ENCODE data around the gene TXNDC2.

DNA sequence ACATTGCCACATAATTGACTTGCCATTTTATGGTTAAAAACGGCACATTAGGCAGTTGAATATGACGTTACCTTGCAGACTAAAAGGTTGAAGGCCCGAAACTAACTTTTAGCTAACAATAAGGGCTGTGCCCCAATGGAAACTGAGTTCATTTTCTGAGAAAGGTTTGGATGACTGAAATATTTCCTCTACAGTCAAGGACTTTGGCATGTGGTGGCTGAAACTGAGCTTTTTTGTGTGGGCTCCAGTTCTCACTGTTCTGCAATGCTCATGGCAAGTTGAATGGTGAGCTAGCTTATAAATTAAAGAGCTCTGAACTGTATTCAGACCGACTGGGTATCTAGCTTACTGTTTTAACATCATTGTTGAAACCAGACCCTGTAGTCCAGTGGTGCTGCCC, 23.8 kb upstream of the TXNDC2 start:
- no peak for TF ChIP-seq YY1 (IDR thresholded peaks at IDR 0.05; ENCODE audit: extremely low read depth, insufficient replicate concordance, low read depth, low read length)
- TF ChIP-seq, protein P1, sequence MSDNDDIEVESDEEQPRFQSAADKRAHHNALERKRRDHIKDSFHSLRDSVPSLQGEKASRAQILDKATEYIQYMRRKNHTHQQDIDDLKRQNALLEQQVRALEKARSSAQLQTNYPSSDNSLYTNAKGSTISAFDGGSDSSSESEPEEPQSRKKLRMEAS (IDR thresholded peaks at IDR 0.05): no peak
- no peak for TF ChIP-seq ELF1 (IDR thresholded peaks at IDR 0.05; ENCODE audit: borderline replicate concordance, low read depth)
- no peak for TF ChIP-seq EZH2 (IDR thresholded peaks at IDR 0.05)
- TF ChIP-seq, protein P2, sequence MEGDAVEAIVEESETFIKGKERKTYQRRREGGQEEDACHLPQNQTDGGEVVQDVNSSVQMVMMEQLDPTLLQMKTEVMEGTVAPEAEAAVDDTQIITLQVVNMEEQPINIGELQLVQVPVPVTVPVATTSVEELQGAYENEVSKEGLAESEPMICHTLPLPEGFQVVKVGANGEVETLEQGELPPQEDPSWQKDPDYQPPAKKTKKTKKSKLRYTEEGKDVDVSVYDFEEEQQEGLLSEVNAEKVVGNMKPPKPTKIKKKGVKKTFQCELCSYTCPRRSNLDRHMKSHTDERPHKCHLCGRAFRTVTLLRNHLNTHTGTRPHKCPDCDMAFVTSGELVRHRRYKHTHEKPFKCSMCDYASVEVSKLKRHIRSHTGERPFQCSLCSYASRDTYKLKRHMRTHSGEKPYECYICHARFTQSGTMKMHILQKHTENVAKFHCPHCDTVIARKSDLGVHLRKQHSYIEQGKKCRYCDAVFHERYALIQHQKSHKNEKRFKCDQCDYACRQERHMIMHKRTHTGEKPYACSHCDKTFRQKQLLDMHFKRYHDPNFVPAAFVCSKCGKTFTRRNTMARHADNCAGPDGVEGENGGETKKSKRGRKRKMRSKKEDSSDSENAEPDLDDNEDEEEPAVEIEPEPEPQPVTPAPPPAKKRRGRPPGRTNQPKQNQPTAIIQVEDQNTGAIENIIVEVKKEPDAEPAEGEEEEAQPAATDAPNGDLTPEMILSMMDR (IDR thresholded peaks at IDR 0.05 in 2 of 3, conservative IDR thresholded peaks at IDR 0.05 in 1 of 3; ENCODE audit: borderline replicate concordance in 1 of 3, insufficient read depth in 1 of 3, low read depth in 2 of 3, low read length in 2 of 3): no peak
- TF ChIP-seq ZNF274 (IDR thresholded peaks at IDR 0.05; ENCODE audit: low read depth, low read length): no peak
- TF ChIP-seq POLR2A (IDR thresholded peaks at IDR 0.05; ENCODE audit: borderline replicate concordance, extremely low read depth, insufficient read depth, insufficient read length): no peak
- no peak for TF ChIP-seq FOSL1 (IDR thresholded peaks at IDR 0.05; ENCODE audit: low read depth)
- TF ChIP-seq, protein P3, sequence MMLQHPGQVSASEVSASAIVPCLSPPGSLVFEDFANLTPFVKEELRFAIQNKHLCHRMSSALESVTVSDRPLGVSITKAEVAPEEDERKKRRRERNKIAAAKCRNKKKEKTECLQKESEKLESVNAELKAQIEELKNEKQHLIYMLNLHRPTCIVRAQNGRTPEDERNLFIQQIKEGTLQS (IDR thresholded peaks at IDR 0.05): no peak

Data from HCT116 (cell line).